ENCODE data around the gene HUS1.
"Not testable (repeated sequence)": the region's sequence is repeated elsewhere in the genome, so short reads cannot be mapped to it uniquely, and the experiment has no call there.

HUS1 gene

DNA sequence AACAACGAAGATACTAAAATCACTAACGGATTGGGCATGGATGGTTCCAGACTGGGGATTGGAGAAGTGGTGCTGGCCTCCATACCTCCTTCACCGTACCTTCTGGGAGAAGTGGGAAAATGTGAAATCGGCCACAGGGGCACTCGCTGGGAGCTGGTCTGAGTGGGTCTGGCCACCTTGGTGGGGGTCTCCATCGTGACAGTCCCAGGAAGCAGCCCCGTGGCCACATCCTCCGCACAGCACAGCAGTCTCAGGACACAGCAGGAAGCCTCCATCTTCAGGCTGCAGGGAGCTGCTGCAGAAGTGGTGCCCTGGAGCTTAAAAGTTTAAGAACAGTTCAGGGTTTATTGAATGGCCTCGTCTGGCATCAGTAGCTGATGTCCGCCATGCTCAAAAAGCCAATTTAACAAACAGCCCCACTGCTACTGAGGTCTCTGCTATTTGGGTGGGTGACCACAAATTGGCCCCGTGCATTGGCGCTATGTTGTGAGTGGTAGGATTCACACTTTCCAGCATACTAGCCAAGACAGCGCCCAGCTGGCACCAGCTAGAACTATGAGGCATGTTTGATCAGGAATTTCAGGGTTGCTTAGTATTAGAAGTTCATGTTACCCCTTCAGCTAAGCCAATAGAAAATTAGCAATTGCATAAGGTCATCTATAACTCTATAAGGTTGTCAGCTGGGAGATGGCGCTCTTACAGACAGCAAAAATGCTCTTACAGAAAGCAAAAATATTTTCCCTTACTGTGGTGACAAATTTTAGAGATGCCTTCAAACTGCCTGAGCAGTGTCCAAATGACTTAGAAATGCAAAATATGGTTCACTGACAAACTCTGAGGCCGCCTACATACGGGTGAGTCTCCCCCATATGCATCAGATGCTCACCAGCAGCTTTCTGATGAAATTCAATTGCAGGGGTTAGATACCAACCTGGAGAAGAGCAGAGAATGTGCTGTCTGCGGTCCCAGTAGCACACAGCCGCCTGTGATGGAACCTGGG is 48.1 kb downstream of the HUS1 start:
- Histone ChIP-seq H3K4me3 (IDR thresholded peaks at IDR 0.05; ENCODE audit: insufficient read depth, low read depth, low read length) (no peak overlapping the region), H3K27ac (no peak overlapping the region)

DNA sequence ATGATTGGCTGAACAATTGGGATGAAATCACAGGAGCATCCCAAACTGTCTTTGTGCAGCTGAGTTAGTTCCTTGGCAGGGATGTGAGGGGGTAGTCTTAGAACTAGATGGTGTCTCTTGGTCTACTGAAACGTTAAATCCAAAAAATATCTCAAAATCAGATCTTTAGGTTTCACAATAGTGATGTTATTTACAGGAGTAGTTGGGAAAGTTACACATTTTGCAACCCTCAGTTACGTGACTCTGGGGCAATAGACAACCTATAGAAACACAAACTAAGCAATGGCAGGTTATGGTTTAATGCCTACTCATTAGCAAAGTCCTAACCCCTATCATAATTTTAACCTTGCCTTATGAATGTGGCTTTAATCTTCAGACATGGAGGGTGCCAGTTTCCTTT is 55.1 kb downstream of the HUS1 start:
- H2AFZ ChIP-seq (ENCODE audit: low read depth) = no peak overlapping the region
- no peaks in the 10 kb centered on the region for H3K36me3 ChIP-seq (ENCODE audit: insufficient read depth)
- no peak overlapping the region for H3K9ac ChIP-seq
- no peak overlapping the region for H3K4me2 ChIP-seq
- no peaks in the 10 kb centered on the region for H3K4me1 ChIP-seq (ENCODE audit: low read depth, poor library complexity, severe bottlenecking)
- H3K4me3 ChIP-seq (IDR thresholded peaks at IDR 0.05; ENCODE audit: insufficient read depth, low read depth, low read length) = no peak overlapping the region
- H3K27ac ChIP-seq = no peak overlapping the region
- TF ChIP-seq, protein P1, sequence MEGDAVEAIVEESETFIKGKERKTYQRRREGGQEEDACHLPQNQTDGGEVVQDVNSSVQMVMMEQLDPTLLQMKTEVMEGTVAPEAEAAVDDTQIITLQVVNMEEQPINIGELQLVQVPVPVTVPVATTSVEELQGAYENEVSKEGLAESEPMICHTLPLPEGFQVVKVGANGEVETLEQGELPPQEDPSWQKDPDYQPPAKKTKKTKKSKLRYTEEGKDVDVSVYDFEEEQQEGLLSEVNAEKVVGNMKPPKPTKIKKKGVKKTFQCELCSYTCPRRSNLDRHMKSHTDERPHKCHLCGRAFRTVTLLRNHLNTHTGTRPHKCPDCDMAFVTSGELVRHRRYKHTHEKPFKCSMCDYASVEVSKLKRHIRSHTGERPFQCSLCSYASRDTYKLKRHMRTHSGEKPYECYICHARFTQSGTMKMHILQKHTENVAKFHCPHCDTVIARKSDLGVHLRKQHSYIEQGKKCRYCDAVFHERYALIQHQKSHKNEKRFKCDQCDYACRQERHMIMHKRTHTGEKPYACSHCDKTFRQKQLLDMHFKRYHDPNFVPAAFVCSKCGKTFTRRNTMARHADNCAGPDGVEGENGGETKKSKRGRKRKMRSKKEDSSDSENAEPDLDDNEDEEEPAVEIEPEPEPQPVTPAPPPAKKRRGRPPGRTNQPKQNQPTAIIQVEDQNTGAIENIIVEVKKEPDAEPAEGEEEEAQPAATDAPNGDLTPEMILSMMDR (conservative IDR thresholded peaks at IDR 0.05; ENCODE audit: low read depth, low read length) = no peak
- H3K27me3 ChIP-seq (ENCODE audit: insufficient read depth, low read depth) = no peaks in the 10 kb centered on the region
- no peaks in the 10 kb centered on the region for H3K79me2 ChIP-seq (ENCODE audit: insufficient read depth, low read depth)
- no peaks in the 10 kb centered on the region for H4K20me1 ChIP-seq (ENCODE audit: insufficient read depth)

More for the DNA sequence above, 48.1 kb downstream of the HUS1 start:
- TF ChIP-seq, protein P1 (conservative IDR thresholded peaks at IDR 0.05; ENCODE audit: low read depth, low read length) = no peak
- no peak overlapping the region for H2AFZ ChIP-seq (ENCODE audit: low read depth)
- no peak overlapping the region for H3K9ac ChIP-seq
- H3K36me3 ChIP-seq (ENCODE audit: insufficient read depth) = no peaks in the 10 kb centered on the region
- no peaks in the 10 kb centered on the region for H3K4me1 ChIP-seq (ENCODE audit: low read depth, poor library complexity, severe bottlenecking)
- H4K20me1 ChIP-seq (ENCODE audit: insufficient read depth) = no peaks in the 10 kb centered on the region
- no peaks in the 10 kb centered on the region for H3K27me3 ChIP-seq (ENCODE audit: insufficient read depth, low read depth)
- H3K4me2 ChIP-seq = no peak overlapping the region
- no peaks in the 10 kb centered on the region for H3K79me2 ChIP-seq (ENCODE audit: insufficient read depth, low read depth)

DNA sequence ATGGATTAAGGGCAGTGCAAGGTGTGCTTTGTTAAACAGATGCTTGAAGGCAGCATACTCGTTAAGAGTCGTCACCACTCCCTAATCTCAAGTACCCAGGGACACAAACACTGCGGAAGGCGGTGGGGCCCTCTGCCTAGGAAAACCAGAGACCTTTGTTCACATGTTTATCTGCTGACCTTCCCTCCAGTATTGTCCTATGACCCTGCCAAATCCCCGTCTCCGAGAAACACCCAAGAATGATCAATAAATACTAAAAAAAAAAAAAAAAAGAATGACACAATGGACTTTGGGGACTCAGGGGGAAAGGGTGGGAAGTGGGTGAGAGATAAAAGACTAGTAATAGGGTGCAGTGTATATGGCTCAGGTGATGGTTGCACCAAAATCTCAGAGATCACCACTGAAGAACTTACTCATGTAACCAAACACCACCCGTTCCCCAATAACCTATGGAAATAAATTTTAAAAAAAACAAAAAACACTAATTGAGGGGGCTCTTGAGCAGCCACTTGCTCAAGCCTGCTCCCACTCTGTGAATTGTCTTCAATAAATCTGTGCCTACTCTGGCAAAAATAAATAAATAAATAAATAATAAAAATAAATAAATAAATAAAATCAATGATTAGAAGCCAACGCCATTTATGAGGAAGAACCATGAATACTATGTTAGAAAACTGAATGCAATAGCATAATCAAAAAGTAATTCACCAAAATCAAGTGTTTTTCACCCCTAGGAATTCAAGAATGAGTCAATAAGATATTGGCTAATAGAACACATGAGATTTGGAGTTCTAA is 56.1 kb downstream of the HUS1 start:
- not testable (repeated sequence) for H3K4me3 ChIP-seq (IDR thresholded peaks at IDR 0.05; ENCODE audit: insufficient read depth, low read depth, low read length); H3K27me3 ChIP-seq (ENCODE audit: insufficient read depth, low read depth); H3K4me2 ChIP-seq; H3K79me2 ChIP-seq (ENCODE audit: insufficient read depth, low read depth); H4K20me1 ChIP-seq (ENCODE audit: insufficient read depth); H2AFZ ChIP-seq (ENCODE audit: low read depth); H3K9ac ChIP-seq; H3K36me3 ChIP-seq (ENCODE audit: insufficient read depth); H3K27ac ChIP-seq; H3K4me1 ChIP-seq (ENCODE audit: low read depth, poor library complexity, severe bottlenecking)

DNA sequence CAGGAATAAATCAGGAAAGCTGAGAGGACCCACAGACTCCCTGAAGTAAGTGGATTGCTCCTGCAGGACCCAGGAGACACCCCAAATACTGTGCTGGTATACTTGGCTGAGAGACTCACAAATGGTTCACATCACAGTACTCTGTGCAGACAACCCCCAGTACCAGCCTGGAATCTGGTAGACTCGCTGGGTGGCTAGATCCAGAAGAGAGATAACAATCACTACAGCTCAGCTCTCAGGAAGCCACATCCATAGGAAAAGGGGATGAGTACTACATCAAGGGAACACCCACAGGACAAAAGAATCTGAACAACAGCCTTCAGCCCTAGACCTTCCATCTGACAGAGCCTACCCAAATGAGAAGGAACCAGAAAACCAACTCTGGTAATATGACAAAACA is 62.9 kb downstream of the HUS1 start:
- H3K9ac ChIP-seq; H3K27me3 ChIP-seq (ENCODE audit: insufficient read depth, low read depth); H3K36me3 ChIP-seq (ENCODE audit: insufficient read depth); H2AFZ ChIP-seq (ENCODE audit: low read depth); H3K4me3 ChIP-seq (IDR thresholded peaks at IDR 0.05; ENCODE audit: insufficient read depth, low read depth, low read length); H4K20me1 ChIP-seq (ENCODE audit: insufficient read depth); H3K4me1 ChIP-seq (ENCODE audit: low read depth, poor library complexity, severe bottlenecking); H3K79me2 ChIP-seq (ENCODE audit: insufficient read depth, low read depth); H3K27ac ChIP-seq; H3K4me2 ChIP-seq: not testable (repeated sequence)

DNA sequence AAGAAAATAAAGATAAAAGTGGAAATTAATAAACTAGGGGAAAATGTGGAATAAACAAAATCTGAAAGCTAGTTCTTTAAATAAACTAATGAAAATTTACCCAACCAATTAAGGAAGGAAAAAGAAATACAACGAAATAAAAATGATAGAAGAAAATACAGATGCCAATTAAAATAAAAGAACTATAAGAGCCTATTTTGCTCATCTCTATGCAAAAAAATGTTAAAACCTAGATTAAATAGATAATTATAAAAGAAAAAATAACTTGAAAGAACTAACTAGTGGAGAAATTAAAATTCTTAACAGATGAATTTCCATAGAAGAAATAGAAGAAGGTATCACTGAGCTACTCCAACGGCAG is 63.8 kb downstream of the HUS1 start:
- TF ChIP-seq, protein P1 (conservative IDR thresholded peaks at IDR 0.05; ENCODE audit: low read depth, low read length) = no peak

More for the DNA sequence above, 63.8 kb downstream of the HUS1 start:
- H4K20me1 ChIP-seq (ENCODE audit: insufficient read depth) = no peaks in the 10 kb centered on the region
- no peak overlapping the region for H3K4me2 ChIP-seq
- no peak overlapping the region for H3K4me3 ChIP-seq (IDR thresholded peaks at IDR 0.05; ENCODE audit: insufficient read depth, low read depth, low read length)
- no peaks in the 10 kb centered on the region for H3K79me2 ChIP-seq (ENCODE audit: insufficient read depth, low read depth)
- no peak overlapping the region for H2AFZ ChIP-seq (ENCODE audit: low read depth)
- no peak overlapping the region for H3K9ac ChIP-seq
- no peaks in the 10 kb centered on the region for H3K36me3 ChIP-seq (ENCODE audit: insufficient read depth)
- no peaks in the 10 kb centered on the region for H3K4me1 ChIP-seq (ENCODE audit: low read depth, poor library complexity, severe bottlenecking)
- no peak overlapping the region for H3K27ac ChIP-seq
- no peaks in the 10 kb centered on the region for H3K27me3 ChIP-seq (ENCODE audit: insufficient read depth, low read depth)

All from KMS-11 (cell line).